ENCODE measurements around the gene URM1.

GRCh38 chr9:128370752-128371629 lies at the start of gene URM1:
- TF ChIP-seq POLR2A (IDR thresholded peaks at IDR 0.05): peak in 3 of 4 donors; percentile 69 to 94 (median 88)
- TF ChIP-seq, protein P1, sequence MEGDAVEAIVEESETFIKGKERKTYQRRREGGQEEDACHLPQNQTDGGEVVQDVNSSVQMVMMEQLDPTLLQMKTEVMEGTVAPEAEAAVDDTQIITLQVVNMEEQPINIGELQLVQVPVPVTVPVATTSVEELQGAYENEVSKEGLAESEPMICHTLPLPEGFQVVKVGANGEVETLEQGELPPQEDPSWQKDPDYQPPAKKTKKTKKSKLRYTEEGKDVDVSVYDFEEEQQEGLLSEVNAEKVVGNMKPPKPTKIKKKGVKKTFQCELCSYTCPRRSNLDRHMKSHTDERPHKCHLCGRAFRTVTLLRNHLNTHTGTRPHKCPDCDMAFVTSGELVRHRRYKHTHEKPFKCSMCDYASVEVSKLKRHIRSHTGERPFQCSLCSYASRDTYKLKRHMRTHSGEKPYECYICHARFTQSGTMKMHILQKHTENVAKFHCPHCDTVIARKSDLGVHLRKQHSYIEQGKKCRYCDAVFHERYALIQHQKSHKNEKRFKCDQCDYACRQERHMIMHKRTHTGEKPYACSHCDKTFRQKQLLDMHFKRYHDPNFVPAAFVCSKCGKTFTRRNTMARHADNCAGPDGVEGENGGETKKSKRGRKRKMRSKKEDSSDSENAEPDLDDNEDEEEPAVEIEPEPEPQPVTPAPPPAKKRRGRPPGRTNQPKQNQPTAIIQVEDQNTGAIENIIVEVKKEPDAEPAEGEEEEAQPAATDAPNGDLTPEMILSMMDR (IDR thresholded peaks at IDR 0.05): no peak

Measured in upper lobe of left lung (tissue), 4 donors.